PC-9 (cell line): ENCODE results near the gene SNX4. TPM values are rescaled to one million over a fixed set of nuclear protein-coding genes. Genes with fewer than 3 reads are reported as not detected.
"Not testable (repeated sequence)": the region's sequence is repeated elsewhere in the genome, so short reads cannot be mapped to it uniquely, and the experiment has no call there.

Experiments
- BruUV-seq: library from RNA; stranded (reverse); fragments of 400-500 nt; replicated peaks from 2 replicates; lab custom pipeline; 2021; lab: Mats Ljungman, UMichigan
- CTCF ChIA-PET: fragments of 300-600 bp; sonication (Branson Sonifier 250); formaldehyde crosslinking; loops from one replicate; lab custom pipeline; 2022; ENCODE audit warnings: antibody characterized with exemption; lab: Charles Lee
- POLR2A ChIA-PET: fragments of 300-600 bp; sonication (Branson Sonifier 250); formaldehyde crosslinking; loops from one replicate; lab custom pipeline; 2022; ENCODE audit warnings: antibody characterized with exemption; ENCODE audit not compliant: unreplicated experiment; lab: Charles Lee
- DNase-seq, 2 experiments: peaks; one replicate each; pipeline versions ENCODE4 v3.0.0 to v3.0.0-alpha.2; 2015 to 2022; ENCODE audit warnings: mixed read lengths in 1 of 2
- H2AFZ ChIP-seq: fragments of 200-600 bp; sonication (generic); 2 replicates; pipeline ENCODE4 v1.8.1; 2017; ENCODE audit warnings: antibody characterized with exemption
- H3F3A ChIP-seq: fragments of 200-600 bp; sonication (generic); 2 replicates; pipeline ENCODE4 v1.8.1; 2017; ENCODE audit warnings: antibody characterized with exemption, mild to moderate bottlenecking, low read depth; ENCODE audit not compliant: insufficient read depth
- H3K27ac ChIP-seq: fragments of 200-600 bp; sonication (generic); 2 replicates; pipeline ENCODE4 v1.6.1; 2016; ENCODE audit warnings: mixed run types
- H3K27me3 ChIP-seq: fragments of 200-600 bp; sonication (generic); 2 replicates; pipeline ENCODE4 v1.6.1; 2016; ENCODE audit warnings: low read depth, mixed run types; ENCODE audit not compliant: insufficient read depth
- H3K36me3 ChIP-seq: fragments of 200-600 bp; sonication (generic); 2 replicates; pipeline ENCODE4 v1.6.1; 2016; ENCODE audit warnings: low read depth, mixed run types
- H3K4me1 ChIP-seq: fragments of 200-600 bp; sonication (generic); replicated peaks from 2 replicates; pipeline ENCODE4 v1.6.1; 2016; ENCODE audit warnings: mixed run types; ENCODE audit not compliant: insufficient read depth
- H3K4me2 ChIP-seq: fragments of 200-600 bp; sonication (generic); 2 replicates; pipeline ENCODE4 v1.6.1; 2017; ENCODE audit warnings: mixed run types
- H3K4me3 ChIP-seq: fragments of 200-600 bp; sonication (generic); 2 replicates; pipeline ENCODE4 v1.6.1; 2016; ENCODE audit warnings: mixed run types
- H3K79me2 ChIP-seq: fragments of 200-600 bp; sonication (generic); 2 replicates; pipeline ENCODE4 v1.6.1; 2017; ENCODE audit warnings: low read depth, mixed run types
- H3K9me2 ChIP-seq: fragments of 200-600 bp; sonication (generic); 2 replicates; pipeline ENCODE4 v1.8.1; 2017; ENCODE audit warnings: mild to moderate bottlenecking; ENCODE audit not compliant: insufficient read depth
- H3K9me3 ChIP-seq: fragments of 200-600 bp; sonication (generic); 2 replicates; pipeline ENCODE4 v1.8.1; 2016; ENCODE audit warnings: low read depth; ENCODE audit not compliant: insufficient read depth
- H4K20me1 ChIP-seq: fragments of 200-600 bp; sonication (generic); 2 replicates; pipeline ENCODE4 v1.8.1; 2017; ENCODE audit not compliant: insufficient read depth
- CTCF ChIP-seq: fragments of 200-600 bp; sonication (generic); conservative IDR thresholded peaks from 2 replicates; pipeline ENCODE4 v1.6.1; 2017; ENCODE audit warnings: mixed run types, antibody characterized with exemption, mild to moderate bottlenecking, moderate library complexity
- EZH2 ChIP-seq: fragments of 200-600 bp; sonication (generic); IDR thresholded peaks from 2 replicates; pipeline ENCODE4 v1.8.0; 2017; ENCODE audit warnings: antibody characterized with exemption, low read depth
- intact Hi-C: fragments of 100-400 bp; cut with micrococcal nuclease; formaldehyde crosslinking; loops from one replicate; pipeline ENCODE4 v1.10.0; 2022; ENCODE audit not compliant: unreplicated experiment
- total RNA-seq: library from RNA; stranded (reverse); gene quantifications from 2 replicates; pipeline ENCODE4 v1.2.3, GENCODE V29; 2021

The SNX4 gene
- total RNA-seq, 1 experiment from 2014 or later = 28.6 TPM

GRCh38 chr3:125410922-125411321, 109.1 kb downstream of the SNX4 start:
- intact Hi-C loops = no loop called here
- TF ChIP-seq EZH2 = no peak
- TF ChIP-seq CTCF = no peak
- Histone ChIP-seq H2AFZ (no peak overlapping the region), H3K36me3 (no peaks in the 10 kb centered on the region), H3K27ac (no peak overlapping the region), H4K20me1 (no peaks in the 10 kb centered on the region; the same call in 1 of the 2 replicates), H3F3A (no peaks in the 10 kb centered on the region), H3K4me3 (no peak overlapping the region), H3K79me2 (no peaks in the 10 kb centered on the region), H3K4me2 (no peak overlapping the region), H3K9me3 (no peaks in the 10 kb centered on the region), H3K27me3 (no peaks in the 10 kb centered on the region), H3K4me1 (no peaks in the 10 kb centered on the region), H3K9me2 (no peaks in the 10 kb centered on the region)
- no peak for DNase-seq
- BruUV-seq = no TSS peak
- CTCF ChIA-PET = no interaction called here
- POLR2A ChIA-PET = no interaction called here

- intact Hi-C loops = no loop called here
- H3K4me1 ChIP-seq = no peaks in the 10 kb centered on the region
Measured at GRCh38 chr3:125406070-125406469, 113.9 kb downstream of the SNX4 start.

GRCh38 chr3:125405515-125405914, 114.5 kb downstream of the SNX4 start:
- H3K4me2 ChIP-seq, H3K27me3 ChIP-seq, H3K9me2 ChIP-seq, H2AFZ ChIP-seq, BruUV-seq, POLR2A ChIA-PET, H3K27ac ChIP-seq, H3K36me3 ChIP-seq, DNase-seq, H3K4me1 ChIP-seq, H4K20me1 ChIP-seq, H3K4me3 ChIP-seq, intact Hi-C loops, H3K9me3 ChIP-seq, H3F3A ChIP-seq, CTCF ChIA-PET, H3K79me2 ChIP-seq: not testable (repeated sequence)

More at GRCh38 chr3:125406070-125406469, 113.9 kb downstream of the SNX4 start:
- ChIA-PET POLR2A (no interaction called here), CTCF (no interaction called here)
- no peak overlapping the region for H3K27ac ChIP-seq
- no peaks in the 10 kb centered on the region for H3K9me3 ChIP-seq
- H2AFZ ChIP-seq = no peak overlapping the region
- H3K79me2 ChIP-seq = no peaks in the 10 kb centered on the region
- H3K4me3 ChIP-seq = no peak overlapping the region
- H4K20me1 ChIP-seq = no peaks in the 10 kb centered on the region
- H3K27me3 ChIP-seq = no peaks in the 10 kb centered on the region
- no peaks in the 10 kb centered on the region for H3K9me2 ChIP-seq
- H3K4me2 ChIP-seq = no peak overlapping the region
- H3F3A ChIP-seq = no peaks in the 10 kb centered on the region
- H3K36me3 ChIP-seq = no peaks in the 10 kb centered on the region
- TF ChIP-seq EZH2 = no peak
- TF ChIP-seq CTCF = no peak
- no peak for DNase-seq
- no TSS peak for BruUV-seq

GRCh38 chr3:125403789-125404188, 116.2 kb downstream of the SNX4 start:
- no TSS peak for BruUV-seq
- TF ChIP-seq EZH2 (no peak), CTCF (no peak)
- no peak for DNase-seq
- no peaks in the 10 kb centered on the region for H3F3A ChIP-seq
- H4K20me1 ChIP-seq = no peaks in the 10 kb centered on the region
- ChIA-PET CTCF (no interaction called here), POLR2A (no interaction called here)
- H3K9me2 ChIP-seq = no peaks in the 10 kb centered on the region
- no peaks in the 10 kb centered on the region for H3K27me3 ChIP-seq
- no peaks in the 10 kb centered on the region for H3K9me3 ChIP-seq
- H3K4me1 ChIP-seq = no peaks in the 10 kb centered on the region
- H2AFZ ChIP-seq = no peak overlapping the region
- H3K79me2 ChIP-seq = no peaks in the 10 kb centered on the region
- no peaks in the 10 kb centered on the region for H3K36me3 ChIP-seq
- intact Hi-C loops = no loop called here
- H3K4me3 ChIP-seq = no peak overlapping the region
- no peak overlapping the region for H3K27ac ChIP-seq
- H3K4me2 ChIP-seq = no peak overlapping the region
